Liver (tissue), 9 donors: ENCODE data around the gene SERPINA6. TPM values are rescaled to one million over a fixed set of nuclear protein-coding genes. Genes with fewer than 3 reads are reported as not detected.
"Not testable (repeated sequence)": the region's sequence is repeated elsewhere in the genome, so short reads cannot be mapped to it uniquely, and the experiment has no call there.

Experiments
- DNase-seq: peaks from one replicate; pipeline ENCODE4 v3.0.0-alpha.2; 2017; ENCODE audit warnings: low spot score
- H3K27ac ChIP-seq, 2 donors: one replicate each; pipeline ENCODE4 v1.7.0; 2013; ENCODE audit warnings: inconsistent platforms in 2 of 2, low read length in 2 of 2, control low read depth in 1 of 2, low read depth in 1 of 2, mild to moderate bottlenecking in 1 of 2
- H3K27me3 ChIP-seq, 4 donors: one replicate each; pipeline versions ENCODE4 v1.6.1 to v1.7.0; 2013; ENCODE audit warnings: low read length in 3 of 4, inconsistent platforms in 1 of 4, mild to moderate bottlenecking in 1 of 4, moderate library complexity in 1 of 4; ENCODE audit not compliant: control insufficient read depth in 4 of 4, insufficient read depth in 4 of 4
- H3K36me3 ChIP-seq, 4 donors: one replicate each; pipeline versions ENCODE4 v1.6.1 to v1.7.0; 2013; ENCODE audit warnings: low read length in 3 of 4, mild to moderate bottlenecking in 3 of 4, low read depth in 1 of 4, moderate library complexity in 1 of 4; ENCODE audit not compliant: control insufficient read depth in 4 of 4, insufficient read depth in 3 of 4
- H3K4me1 ChIP-seq, 4 donors: one replicate each; pipeline versions ENCODE4 v1.6.1 to v1.7.0; 2013; ENCODE audit warnings: low read length in 3 of 4, mild to moderate bottlenecking in 3 of 4, moderate library complexity in 1 of 4; ENCODE audit not compliant: control insufficient read depth in 4 of 4, insufficient read depth in 4 of 4
- H3K4me3 ChIP-seq, 3 donors: one replicate each; pipeline versions ENCODE4 v1.6.1 to v1.7.0; 2013; ENCODE audit warnings: low read length in 3 of 3, control low read depth in 1 of 3, low read depth in 1 of 3, mild to moderate bottlenecking in 1 of 3
- H3K9ac ChIP-seq, 2 donors: one replicate each; pipeline ENCODE4 v1.7.0; 2013; ENCODE audit warnings: low read length in 2 of 2, mild to moderate bottlenecking in 2 of 2, moderate library complexity in 2 of 2, control low read depth in 1 of 2, low read depth in 1 of 2
- H3K9me3 ChIP-seq, 4 donors: one replicate each; pipeline versions ENCODE4 v1.6.1 to v1.7.0; 2013; ENCODE audit warnings: low read length in 3 of 4; ENCODE audit not compliant: control insufficient read depth in 4 of 4
- ATF3 ChIP-seq: IDR thresholded peaks from 2 replicates; pipeline ENCODE4 v1.6.1; 2016; ENCODE audit warnings: antibody characterized with exemption
- CTCF ChIP-seq: fragments of 150-350 bp; IDR thresholded peaks from 2 replicates; pipeline ENCODE4 v1.5.1; 2017; ENCODE audit warnings: improper control_type of control experiment, low read depth, low read length; ENCODE audit not compliant: missing input control
- EGR1 ChIP-seq, 2 donors: IDR thresholded peaks; 2 replicates each; pipeline ENCODE4 v1.6.1; 2016 to 2018; ENCODE audit warnings: antibody characterized with exemption in 2 of 2, low read depth in 2 of 2
- FOXA1 ChIP-seq: IDR thresholded peaks from 2 replicates; pipeline ENCODE4 v1.6.1; 2016; ENCODE audit warnings: antibody characterized with exemption
- FOXA2 ChIP-seq: IDR thresholded peaks from 2 replicates; pipeline ENCODE4 v1.6.1; 2016; ENCODE audit warnings: antibody characterized with exemption
- GABPA ChIP-seq, 2 donors: IDR thresholded peaks in 1 of 2; conservative IDR thresholded peaks in 1 of 2; 2 replicates each; pipeline ENCODE4 v1.6.1; 2016; ENCODE audit warnings: antibody characterized with exemption in 2 of 2, mild to moderate bottlenecking in 1 of 2, moderate library complexity in 1 of 2
- HNF4G ChIP-seq: IDR thresholded peaks from 2 replicates; pipeline ENCODE4 v1.6.1; 2016; ENCODE audit warnings: antibody characterized with exemption
- JUND ChIP-seq, 2 donors: IDR thresholded peaks; 2 replicates each; pipeline ENCODE4 v1.6.1; 2016; ENCODE audit warnings: antibody characterized with exemption in 2 of 2
- NR2F2 ChIP-seq: IDR thresholded peaks from 2 replicates; pipeline ENCODE4 v1.6.1; 2016; ENCODE audit warnings: antibody characterized with exemption
- RAD21 ChIP-seq, 2 donors: IDR thresholded peaks; 2 replicates each; pipeline ENCODE4 v1.6.1; 2016; ENCODE audit warnings: antibody characterized with exemption in 2 of 2, mild to moderate bottlenecking in 2 of 2
- RXRA ChIP-seq, 2 donors: IDR thresholded peaks; 2 replicates each; pipeline ENCODE4 v1.6.1; 2017 to 2018; ENCODE audit warnings: antibody characterized with exemption in 2 of 2, mild to moderate bottlenecking in 1 of 2
- SP1 ChIP-seq: IDR thresholded peaks from 2 replicates; pipeline ENCODE4 v1.6.1; 2018; ENCODE audit warnings: antibody characterized with exemption, mild to moderate bottlenecking
- TAF1 ChIP-seq: conservative IDR thresholded peaks from 2 replicates; pipeline ENCODE4 v1.6.1; 2016; ENCODE audit warnings: antibody characterized with exemption, mild to moderate bottlenecking
- YY1 ChIP-seq: IDR thresholded peaks from 2 replicates; pipeline ENCODE4 v1.6.1; 2016; ENCODE audit warnings: antibody characterized with exemption, mild to moderate bottlenecking
- ZBTB33 ChIP-seq: IDR thresholded peaks from 2 replicates; pipeline ENCODE4 v1.6.1; 2016; ENCODE audit warnings: antibody characterized with exemption
- WGBS: extraction: QIAGEN DNeasy Blood & Tissue Kit; methylation state at CpG from one replicate; pipeline ENCODE4 v1.1.7; 2013; 5-methylcytosine and 5-hydroxymethylcytosine counted together
- polyA plus RNA-seq, 2 donors: library from polyadenylated mRNA; stranded (reverse) in 1 of 2; unstranded in 1 of 2; fragments of 200-250 nt in 1 of 2; fragments of >200 nt in 1 of 2; fragmentation: Nextera tagmentation in 1 of 2; extraction: Ambion mirVana in 1 of 2; gene quantifications; one replicate each; pipeline versions ENCODE4 v1.2.1 to v1.2.3, GENCODE V29; 2013 to 2015
- total RNA-seq, 2 donors: library from RNA; depleted of rRNA; stranded (reverse); fragments of >200 nt; gene quantifications; one replicate each; pipeline ENCODE4 v1.2.3, GENCODE V29; 2014
- donor health status: healthy.
- donor health status: healthy.
- donor health status: healthy.
- donor health status: healthy.
- donor health status: healthy.

The SERPINA6 gene
- total and polyA plus RNA-seq, 4 donors, result 188 to 357 (median 328) TPM

- Histone ChIP-seq H3K27ac (no peak overlapping the region), H3K27me3 (no peaks in the 10 kb centered on the region), H3K36me3 (no peaks in the 10 kb centered on the region), H3K4me3 (no peak overlapping the region), H3K9ac (no peak overlapping the region), H3K9me3 (no peaks in the 10 kb centered on the region), H3K4me1 (no peaks in the 10 kb centered on the region)
- no peak for DNase-seq
- 87% methylated on average over 13 of the region's 13 CpGs for WGBS
- TF ChIP-seq RAD21 (IDR thresholded peaks at IDR 0.05) (peak in 1 of 2 donors; percentile 68), ATF3 (no peak), ZBTB33 (no peak)
Observed at GRCh38 chr14:94372021-94372605, 49.0 kb upstream of the SERPINA6 start.

GRCh38 chr14:94370524-94370910, 47.4 kb upstream of the SERPINA6 start:
- DNase-seq, result no peak
- H3K36me3 ChIP-seq, result no peaks in the 10 kb centered on the region
- H3K27me3 ChIP-seq, result no peaks in the 10 kb centered on the region
- no peak overlapping the region for H3K27ac ChIP-seq
- TF ChIP-seq RXRA (IDR thresholded peaks at IDR 0.05), result no peak
- TF ChIP-seq HNF4G, result no peak
- no peak for TF ChIP-seq SP1
- TF ChIP-seq NR2F2, result no peak
- no peak for TF ChIP-seq EGR1 (IDR thresholded peaks at IDR 0.05; ENCODE audit: low read depth in 2 of 2)
- no peak for TF ChIP-seq JUND (IDR thresholded peaks at IDR 0.05)
- no peak for TF ChIP-seq ATF3
- TF ChIP-seq TAF1, result no peak
- no peak for TF ChIP-seq FOXA1
- TF ChIP-seq RAD21 (IDR thresholded peaks at IDR 0.05), result no peak
- no peak for TF ChIP-seq FOXA2
- TF ChIP-seq ZBTB33, result no peak
- TF ChIP-seq CTCF, result no peak
- no peak for TF ChIP-seq YY1
- TF ChIP-seq GABPA (IDR thresholded peaks at IDR 0.05 in 1 of 2, conservative IDR thresholded peaks at IDR 0.05 in 1 of 2), result no peak
- 86% methylated on average over 6 of the region's 6 CpGs for WGBS
- H3K9ac ChIP-seq, result no peak overlapping the region
- H3K4me1 ChIP-seq, result no peaks in the 10 kb centered on the region
- H3K9me3 ChIP-seq, result no peaks in the 10 kb centered on the region
- no peak overlapping the region for H3K4me3 ChIP-seq

- not testable (repeated sequence) for H3K36me3 ChIP-seq, H3K4me3 ChIP-seq, H3K9ac ChIP-seq, H3K4me1 ChIP-seq, DNase-seq, H3K9me3 ChIP-seq, H3K27me3 ChIP-seq, H3K27ac ChIP-seq
- WGBS, result 88% methylated on average over 19 of the region's 22 CpGs
Observed at GRCh38 chr14:94369766-94370523, 46.8 kb upstream of the SERPINA6 start.
